ENCODE measurements around the gene A3GALT2.
"Not testable (repeated sequence)": the region's sequence is repeated elsewhere in the genome, so short reads cannot be mapped to it uniquely, and the experiment has no call there.

A3GALT2 gene

DNA sequence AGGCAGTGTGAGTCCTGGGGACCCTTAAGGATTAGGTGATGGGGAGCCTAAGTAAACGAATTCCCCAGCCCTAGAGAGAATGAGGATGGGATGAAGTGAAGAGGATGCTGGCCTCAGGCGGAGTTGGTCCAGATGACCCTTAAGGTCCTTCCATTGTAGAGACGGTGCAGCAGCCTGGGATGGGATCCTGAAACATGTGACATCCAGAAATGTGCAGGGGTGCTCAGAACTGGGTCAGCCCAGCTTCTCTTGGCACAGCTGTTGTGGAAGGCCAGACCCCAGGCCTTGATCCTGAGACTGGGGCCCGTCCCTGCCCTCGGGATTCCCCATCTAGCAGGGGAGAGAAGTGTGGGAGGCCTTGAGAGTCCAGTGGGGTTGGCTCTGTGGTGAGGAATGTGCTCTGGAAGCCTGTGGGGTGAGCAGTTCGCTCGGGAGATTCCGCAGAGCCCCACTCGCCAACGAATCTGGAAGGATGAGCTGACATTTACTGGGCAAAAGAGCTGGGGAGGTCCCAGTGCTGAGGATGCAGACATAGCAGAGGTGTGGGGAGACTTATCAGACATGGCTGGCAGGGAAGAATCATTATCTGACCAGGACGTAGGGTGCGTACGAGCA, 28.1 kb downstream of the A3GALT2 start:
- no peak for DNase-seq

DNA sequence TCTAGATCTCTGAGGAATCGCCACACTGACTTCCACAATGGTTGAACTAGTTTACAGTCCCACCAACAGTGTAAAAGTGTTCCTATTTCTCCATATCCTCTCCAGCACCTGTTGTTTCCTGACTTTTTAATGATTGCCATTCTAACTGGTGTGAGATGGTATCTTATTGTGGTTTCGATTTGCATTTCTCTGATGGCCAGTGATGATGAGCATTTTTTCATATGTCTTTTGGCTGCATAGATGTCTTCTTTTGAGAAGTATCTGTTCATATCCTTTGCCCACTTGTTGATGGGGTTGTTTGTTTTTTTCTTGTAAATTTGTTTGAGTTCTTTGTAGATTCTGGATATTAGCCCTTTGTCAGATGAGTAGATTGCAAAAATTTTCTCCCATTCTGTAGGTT, 30.3 kb downstream of the A3GALT2 start:
- not testable (repeated sequence) for DNase-seq

DNA sequence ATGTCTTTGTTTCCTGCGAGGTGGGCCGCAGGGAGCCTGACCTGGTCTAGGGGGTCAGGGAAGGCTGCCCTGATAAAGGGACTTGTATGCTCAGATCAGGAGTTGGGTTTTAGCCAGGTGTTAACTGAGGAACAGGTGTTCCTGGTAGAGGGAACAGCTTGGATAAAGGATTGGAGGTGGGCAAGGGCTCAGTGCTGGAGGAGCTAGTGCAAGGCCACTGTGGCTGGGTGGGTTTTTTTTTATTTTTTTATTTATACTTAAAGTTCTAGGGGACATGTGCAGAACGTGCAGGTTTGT, 31.1 kb downstream of the A3GALT2 start:
- peak in 1 of 14 donors; percentile 20 for DNase-seq

DNA sequence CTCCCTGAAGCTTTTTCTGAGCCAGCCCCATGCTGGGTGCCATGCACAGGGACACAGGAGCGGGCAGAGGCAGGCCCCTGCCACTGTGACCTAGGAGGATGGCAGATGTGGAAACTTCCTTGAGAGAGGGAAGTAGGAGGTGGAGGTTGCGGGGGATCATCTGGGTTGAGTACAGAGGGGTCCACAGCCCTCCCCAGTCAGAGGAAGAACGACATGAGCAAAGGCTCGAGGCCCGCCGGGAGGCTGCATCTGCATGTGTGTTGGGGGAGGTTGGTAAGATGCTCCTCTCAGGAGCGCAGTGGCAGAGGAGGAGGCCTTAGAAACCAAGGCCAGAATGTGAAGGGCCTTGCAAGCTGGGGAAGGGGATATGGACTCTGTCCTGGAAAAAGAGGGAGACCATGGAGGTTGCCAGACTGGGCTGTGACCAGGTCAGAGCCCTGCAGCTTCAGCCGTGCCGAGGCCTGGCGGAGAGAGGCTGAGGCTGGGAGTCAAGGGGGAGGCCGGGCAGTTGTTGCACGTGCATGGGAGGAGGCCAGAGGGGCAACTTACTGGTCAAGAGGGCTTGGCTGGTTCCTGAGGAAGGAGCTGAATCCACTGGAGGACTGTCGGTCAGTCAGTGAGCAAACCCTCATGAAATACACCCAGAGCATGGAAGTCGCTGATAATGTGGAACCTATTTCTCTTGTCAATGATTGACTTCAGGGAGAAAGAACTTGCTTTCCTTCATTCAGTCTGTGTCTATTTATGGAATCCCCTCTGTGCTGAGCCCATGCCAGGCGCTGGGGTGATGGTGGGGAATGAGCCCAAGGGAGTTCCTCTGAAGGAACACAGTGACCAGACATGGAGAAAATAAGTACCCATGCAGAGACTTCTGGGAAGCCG, 31.7 kb downstream of the A3GALT2 start:
- no peak for DNase-seq

DNA sequence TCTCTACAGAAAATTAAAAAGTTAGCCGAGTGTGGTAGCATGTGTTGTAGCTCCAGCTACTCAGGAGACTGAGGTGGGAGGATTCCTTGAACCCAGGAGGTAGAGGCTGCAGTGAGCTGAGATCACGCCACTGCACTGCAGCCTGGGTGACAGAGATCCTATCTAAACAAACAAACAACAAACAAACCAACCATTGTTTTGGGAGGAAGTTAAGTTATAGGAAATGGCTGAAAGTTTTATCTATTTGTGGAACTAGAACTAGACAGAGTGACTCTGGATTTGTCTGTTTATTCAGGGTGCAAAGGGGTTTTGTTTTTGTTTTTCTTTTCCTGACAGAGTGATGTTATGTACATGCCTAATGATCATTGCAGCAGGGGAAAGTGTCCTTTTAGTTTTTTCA, 33.6 kb downstream of the A3GALT2 start:
- no peak for DNase-seq

DNA sequence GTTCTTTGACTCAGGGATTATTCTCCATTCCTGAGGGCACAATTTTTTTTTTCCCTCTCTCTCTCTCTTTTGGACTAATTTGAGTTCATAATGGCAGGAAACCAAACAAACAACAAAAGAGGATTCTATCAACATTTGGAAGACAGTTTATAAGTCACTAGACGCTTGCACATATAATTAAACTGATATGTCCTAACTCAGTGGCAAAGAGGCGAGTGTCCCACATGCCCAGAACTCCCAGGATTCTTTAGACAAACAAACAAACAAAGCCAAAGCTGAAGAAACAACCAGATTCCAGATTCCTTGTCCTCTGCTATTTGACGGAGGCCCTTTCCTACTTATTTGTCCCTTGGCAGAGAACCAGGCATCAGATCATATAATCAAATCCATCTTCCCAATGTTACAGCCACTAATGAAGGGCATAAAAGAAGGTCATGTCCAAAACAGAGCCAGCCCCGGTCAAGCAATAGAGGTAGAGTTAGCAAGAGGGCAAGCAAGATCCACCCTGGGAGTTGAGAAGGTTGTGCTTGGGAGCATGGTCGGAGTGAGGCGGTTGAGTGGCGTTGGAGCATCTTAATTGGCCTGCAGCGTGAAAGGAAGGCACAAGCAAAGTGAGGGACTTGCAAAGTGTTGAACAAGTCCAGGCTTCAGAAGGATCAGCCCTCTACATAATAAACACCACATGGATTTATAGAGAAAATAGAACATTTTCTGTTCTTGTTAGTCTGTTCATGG, 34.3 kb downstream of the A3GALT2 start:
- peak in 2 of 14 donors; percentile 7 to 32 for DNase-seq

DNA sequence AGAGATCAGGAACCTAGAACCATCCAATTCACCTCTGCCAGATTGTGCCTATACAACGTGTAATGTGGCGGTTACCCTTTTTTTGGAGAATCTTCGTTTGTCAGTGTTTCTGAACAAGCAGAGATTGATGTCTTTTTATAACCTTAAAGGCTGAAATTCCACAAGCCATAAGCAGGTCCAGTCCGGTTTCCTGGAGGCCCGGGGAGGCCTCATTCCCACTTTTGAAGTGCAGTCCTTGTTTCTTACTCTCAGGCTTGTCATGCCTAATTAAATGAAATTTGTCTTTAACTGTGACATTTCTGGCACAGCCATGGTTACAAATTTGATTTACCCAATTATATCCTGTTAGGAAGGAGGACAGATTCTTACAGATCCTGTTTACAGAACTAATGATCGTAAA, 36.8 kb downstream of the A3GALT2 start:
- no peak for DNase-seq

DNA sequence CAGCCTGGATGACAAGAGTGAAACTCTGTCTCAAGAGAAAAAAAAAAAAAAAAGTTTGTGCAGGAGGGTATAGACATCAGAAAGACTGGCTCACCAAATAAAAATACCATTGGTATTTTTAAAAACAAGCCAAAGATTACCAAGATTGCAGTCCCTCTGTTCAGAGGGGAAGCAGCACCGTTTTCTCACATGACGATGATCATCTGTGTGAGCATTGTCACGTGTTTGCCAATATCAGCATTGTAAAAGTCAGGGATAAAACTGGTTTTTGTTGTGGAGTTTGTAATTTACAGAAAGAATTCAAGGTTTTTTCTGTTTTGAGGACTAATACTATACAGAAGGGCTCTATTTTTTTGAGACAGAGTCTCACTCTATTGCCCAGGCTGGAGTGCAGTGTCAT, 38.1 kb downstream of the A3GALT2 start:
- DNase-seq = no peak

DNA sequence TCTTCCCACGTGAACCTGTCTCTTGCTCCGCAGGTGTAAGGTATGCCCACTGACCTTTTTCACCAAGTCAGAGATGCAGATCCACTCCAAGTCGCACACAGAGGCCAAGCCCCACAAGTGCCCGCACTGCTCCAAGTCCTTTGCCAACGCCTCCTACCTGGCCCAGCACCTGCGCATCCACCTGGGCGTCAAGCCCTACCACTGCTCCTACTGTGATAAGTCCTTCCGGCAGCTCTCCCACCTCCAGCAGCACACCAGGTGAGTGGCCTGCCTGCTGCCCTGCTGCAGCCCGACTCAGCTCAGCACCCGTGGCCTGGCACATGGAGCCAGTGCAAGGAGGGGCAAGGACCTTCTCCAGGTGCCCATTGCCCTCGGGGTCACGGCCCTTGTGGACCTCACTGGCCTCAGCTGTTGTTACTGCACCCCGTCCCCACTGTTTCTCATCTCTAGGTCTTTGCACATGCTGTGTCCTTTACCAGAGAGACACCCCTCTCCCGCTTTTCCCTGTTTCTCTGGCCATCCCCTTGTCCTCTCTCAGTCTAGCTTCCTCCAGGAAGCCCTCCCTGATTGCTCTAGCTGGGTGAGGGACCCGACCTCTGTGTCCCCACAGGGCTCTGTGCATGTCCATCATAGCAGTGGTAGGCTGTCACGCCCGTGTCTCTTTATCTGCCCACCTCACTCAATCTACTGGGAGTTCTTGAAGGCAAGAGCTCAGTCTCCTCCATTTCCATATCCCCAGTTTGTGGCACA, 39.2 kb downstream of the A3GALT2 start:
- DNase-seq = no peak

DNA sequence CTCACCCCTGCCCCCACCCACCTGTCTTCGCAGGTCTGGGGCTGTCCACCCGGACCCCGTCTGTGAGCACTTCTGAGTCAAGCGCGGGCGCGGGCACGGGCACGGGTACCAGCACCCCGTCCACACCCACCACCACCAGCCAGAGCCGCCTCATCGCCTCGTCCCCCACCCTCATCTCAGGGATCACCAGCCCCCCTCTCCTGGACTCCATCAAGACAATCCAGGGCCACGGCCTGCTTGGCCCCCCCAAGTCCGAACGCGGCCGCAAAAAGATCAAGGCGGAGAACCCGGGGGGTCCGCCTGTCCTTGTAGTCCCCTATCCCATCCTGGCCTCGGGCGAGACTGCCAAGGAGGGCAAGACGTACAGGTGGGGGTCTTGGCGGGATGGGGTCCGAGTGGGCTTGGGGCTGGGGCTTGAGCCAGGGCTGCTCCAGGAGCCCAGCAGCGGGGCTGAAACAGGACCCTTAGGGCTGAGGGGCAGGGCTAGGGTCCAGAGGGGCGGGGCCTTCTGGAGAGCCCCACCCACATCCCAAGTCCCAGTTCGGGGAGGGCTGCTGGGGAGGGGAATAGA, 40.7 kb downstream of the A3GALT2 start:
- no peak for DNase-seq

DNA sequence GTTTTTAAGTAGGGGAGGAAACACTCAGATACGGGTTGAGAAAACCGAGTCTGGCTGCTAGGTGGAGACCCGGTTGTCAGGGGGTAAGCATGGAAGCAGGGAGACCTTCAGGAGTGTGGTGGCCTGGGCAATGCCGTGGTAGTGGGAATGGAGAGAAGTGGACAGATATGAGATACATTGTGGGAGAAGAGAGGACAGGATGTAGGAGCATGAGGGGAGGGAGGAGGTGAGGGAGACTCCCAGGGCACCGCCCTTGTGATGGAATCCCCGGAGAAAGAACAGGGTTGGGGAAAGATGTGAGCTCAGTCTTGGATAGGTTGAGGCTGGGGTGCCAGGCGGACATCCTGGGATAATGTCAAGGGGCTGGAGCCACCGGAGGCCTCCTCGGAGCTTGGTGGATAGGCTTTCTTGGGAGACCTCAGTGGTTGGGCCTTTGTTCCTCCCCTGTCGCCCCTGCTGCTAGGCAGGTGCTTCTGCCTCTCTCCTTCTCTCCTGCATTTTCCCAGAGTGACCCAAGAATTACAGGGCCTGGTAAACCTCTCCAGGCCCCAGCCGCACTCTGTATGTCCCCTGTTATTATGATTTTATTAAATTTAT, 43.3 kb downstream of the A3GALT2 start:
- DNase-seq = no peak

DNA sequence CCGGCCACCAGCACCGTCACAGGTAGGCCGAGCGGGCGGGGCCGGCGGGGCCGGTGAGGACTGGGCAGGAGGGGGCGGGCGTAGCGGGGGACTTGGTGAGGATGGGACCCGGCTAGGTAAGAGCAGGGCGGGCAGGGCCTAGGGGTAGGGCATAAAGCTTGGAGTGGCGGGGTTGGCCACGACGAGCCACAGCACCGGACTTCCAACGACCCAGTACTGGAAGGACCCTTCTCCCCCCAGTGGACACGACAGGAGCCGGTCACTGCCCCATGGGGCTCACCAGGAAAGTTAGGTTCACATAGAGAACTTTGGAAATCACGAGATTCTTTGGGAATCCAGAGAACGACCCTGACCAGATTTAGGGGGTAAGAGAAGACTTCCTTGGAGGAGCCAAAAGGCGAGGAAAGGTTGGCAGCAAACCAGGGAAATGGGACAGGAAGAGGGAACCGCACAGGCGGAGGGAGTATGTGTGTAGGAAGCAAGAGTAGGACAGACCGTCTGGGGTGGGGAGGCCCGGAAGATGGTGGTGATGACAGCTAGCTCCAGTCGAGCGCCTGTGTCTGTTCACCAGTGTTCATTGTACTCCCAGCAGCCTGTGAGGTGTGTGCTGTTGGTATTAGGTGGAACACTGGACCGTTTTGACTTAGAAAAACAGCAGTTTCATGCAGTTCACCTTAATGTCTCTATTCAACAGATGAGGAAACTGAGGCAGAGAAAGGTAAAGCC, 44.2 kb downstream of the A3GALT2 start:
- DNase-seq = no peak

DNA sequence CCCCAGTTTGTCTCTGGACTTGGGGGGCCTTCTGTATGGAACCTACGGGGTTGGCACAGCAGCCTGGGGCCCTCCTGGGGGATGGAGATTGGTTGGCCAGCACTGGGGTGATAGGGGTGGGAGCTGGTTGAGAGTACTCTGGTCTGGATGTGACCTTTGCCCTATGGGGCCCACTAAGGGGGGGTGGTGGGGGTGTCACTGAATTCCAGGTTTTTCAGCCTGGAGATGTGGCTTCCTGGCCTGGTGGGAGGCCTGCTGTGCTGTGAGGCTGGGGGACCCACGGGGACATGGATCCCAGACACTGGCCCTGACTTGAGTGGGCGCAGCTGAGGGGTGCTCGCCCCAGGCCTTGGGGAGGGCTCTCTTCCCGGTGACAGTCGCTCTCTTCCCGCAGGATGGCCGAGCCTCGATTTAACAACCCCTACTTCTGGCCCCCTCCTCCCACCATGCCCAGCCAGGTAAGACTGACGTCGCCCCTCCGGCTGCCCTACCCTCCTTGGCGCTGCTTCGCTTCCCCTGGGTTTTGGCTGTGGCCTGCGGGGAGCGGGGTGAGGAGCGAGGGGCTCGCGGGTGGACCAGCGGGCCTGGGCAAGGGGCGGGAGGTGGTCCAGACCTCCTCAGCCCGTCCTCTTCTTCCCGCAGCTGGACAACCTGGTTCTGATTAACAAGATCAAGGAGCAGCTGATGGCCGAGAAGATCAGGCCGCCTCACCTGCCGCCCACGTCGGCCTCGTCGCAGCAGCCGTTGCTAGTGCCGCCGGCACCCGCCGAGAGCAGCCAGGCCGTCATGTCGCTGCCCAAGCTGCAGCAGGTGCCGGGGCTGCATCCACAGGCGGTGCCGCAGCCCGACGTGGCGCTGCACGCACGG, 45.0 kb downstream of the A3GALT2 start:
- no peak for DNase-seq

DNA sequence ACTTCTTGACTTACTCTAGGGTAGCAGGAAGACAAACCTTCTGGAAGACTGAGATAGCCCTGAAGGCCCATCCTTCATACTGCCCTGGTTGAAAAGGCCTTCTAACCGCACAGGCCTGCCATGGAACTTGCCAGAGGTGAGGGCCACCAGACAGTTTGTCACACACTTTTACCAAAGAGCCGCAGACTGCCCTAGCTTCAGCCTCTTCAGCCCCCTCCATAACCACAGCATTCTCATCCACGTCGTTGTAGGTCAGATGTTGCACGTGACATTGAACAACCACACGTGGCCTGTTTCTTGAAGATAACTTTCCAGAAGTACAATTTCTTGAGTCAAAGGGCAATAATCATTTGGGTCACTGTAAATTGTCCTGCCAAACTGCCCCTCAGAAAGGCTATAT, 45.7 kb downstream of the A3GALT2 start:
- DNase-seq = no peak

DNA sequence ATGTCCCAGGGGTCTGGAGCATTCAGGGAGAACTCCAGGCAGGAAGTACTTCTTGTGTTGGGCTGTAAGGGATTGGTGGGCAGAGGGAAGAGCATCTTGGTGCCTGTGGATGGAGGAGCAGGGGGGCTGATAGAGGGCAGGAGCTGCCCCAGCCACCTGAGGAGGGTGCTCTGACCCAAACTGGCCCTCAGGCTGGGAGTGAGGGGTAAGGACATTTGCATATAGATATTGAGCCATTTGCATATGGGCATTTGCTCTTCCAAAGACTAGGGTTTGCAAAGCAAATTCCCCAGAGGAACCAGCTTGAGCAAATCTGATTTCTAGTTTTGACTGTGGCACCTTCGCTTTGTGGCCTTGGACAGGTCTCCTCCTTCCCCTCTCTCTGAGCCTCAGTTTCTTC, 46.5 kb downstream of the A3GALT2 start:
- DNase-seq = no peak

DNA sequence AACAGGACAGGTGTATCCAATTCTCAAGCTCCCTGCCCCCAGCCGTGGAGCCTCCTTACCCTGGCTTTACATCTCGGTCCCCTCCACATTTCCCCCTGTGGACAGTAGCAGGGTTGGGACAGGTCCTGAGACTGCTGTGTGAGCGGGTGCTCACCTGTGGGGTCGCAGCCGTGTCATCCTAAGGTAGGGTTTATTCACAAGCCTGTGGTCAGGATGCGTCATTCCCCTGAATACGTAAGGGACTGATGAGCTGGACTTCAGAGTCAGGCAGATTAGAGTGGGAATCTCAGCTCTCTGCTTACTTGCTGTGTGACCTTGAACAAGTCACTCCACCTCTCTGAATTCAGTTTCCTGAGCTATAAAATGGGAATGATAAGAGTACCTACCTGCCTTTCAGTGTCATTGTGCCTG, 46.9 kb downstream of the A3GALT2 start:
- no peak for DNase-seq

DNA sequence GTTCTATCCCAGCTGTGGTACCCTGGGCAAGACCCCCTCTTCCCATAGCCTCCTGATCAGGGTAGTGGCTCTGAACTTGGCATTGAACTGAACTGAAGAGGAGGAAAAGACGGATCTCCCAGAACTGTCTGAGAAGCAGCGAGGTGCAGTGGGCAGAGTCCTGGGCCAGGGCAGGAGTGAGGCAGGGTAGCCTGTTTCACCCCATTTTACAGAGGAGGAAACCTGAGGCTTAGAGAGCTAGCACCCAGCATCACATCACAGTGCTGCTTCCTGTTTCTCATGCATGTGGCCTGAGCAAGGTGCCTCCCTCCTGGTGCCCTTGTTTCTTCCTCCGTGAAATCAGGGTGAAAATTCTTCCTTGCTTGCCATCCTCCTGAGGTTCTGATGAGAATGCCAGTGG, 47.5 kb downstream of the A3GALT2 start:
- DNase-seq = no peak

DNA sequence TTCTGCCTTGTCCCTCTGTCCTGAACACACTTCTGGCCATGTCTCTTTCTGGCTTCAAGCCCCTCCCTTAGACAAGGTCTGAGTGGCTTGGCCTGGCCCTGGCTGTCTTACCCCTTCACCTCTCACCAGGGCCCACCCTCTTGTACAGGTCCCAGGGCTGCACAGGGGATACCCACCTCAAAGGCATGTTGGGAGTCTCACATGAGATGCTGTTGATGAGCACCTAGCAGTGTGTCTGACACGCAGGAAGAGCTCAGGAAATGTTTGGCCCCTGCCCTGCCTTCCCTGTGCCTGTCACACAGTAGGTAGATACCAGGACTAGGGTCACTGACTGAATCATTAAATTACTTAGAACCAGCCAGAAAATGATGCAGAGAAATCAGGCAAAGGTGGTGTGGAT, 48.0 kb downstream of the A3GALT2 start:
- DNase-seq = no peak

DNA sequence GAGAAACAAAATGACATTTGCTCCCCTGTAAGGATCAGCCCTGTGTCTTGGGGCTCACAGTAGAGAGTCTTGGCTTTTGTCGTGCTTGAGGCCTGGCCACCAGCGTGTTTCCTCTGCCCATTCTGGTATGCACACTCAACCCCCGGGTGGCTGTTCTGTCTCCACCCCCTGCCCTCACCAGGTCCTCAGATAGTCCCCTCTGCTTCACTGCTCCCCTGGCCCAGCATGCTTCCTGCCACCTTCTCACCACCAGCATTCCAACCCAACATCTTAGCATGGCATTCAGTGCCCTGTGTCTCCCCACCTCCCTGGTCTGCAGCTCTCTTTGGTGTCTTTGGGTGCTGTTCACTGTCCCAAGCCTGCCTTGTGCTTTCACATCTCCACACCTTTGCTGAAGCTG, 48.4 kb downstream of the A3GALT2 start:
- no peak for DNase-seq

Measured in C1 segment of cervical spinal cord (tissue), 14 donors.